Measurements from ENCODE around the gene PTPRZ1. TPM values are rescaled to one million over a fixed set of nuclear protein-coding genes. Genes with fewer than 3 reads are reported as not detected.

PTPRZ1 gene
- total RNA-seq, 1 donor from 2014 or later = 154 TPM

GRCh38 chr7:121862591-121862990, 10.4 kb upstream of the PTPRZ1 start:
- H2AFZ ChIP-seq (replicated peaks) = no peak overlapping the region

GRCh38 chr7:121871188-121871587, 1.8 kb upstream of the PTPRZ1 start:
- H3K27me3 ChIP-seq = no peaks in the 10 kb centered on the region
- peak overlapping the region; percentile 3 for H3K4me3 Mint-ChIP-seq

More at GRCh38 chr7:121862591-121862990, 10.4 kb upstream of the PTPRZ1 start:
- H3K9ac ChIP-seq = no peak overlapping the region
- no peaks in the 10 kb centered on the region for H3K79me2 ChIP-seq (ENCODE audit: low read depth)
- no peak for DNase-seq (ENCODE audit: low spot score)
- H3K27me3 ChIP-seq = no peaks in the 10 kb centered on the region
- Mint-ChIP-seq H3K4me3 (no peak overlapping the region), H3K36me3 (no peaks in the 10 kb centered on the region), H3K27ac (no peak overlapping the region), H3K4me1 (peaks cover 12% of the 10 kb centered on the region), H3K27me3 (ENCODE audit: insufficient read depth, low read depth) (peaks cover 2% of the 10 kb centered on the region), H3K9me3 (peaks cover 11% of the 10 kb centered on the region)
- H3K4me2 ChIP-seq = no peak overlapping the region
- no peaks in the 10 kb centered on the region for H4K20me1 ChIP-seq (ENCODE audit: low read depth)
- TF ChIP-seq CTCF (IDR thresholded peaks at IDR 0.05) = no peak
- no peak for TF ChIP-seq EZH2 (IDR thresholded peaks at IDR 0.05)
- no peak for TF ChIP-seq EZH2phosphoT487 (IDR thresholded peaks at IDR 0.05)
- H3K36me3 ChIP-seq = no peaks in the 10 kb centered on the region
- no peaks in the 10 kb centered on the region for H3F3A ChIP-seq (ENCODE audit: low read depth)
- H3K4me1 ChIP-seq = no peaks in the 10 kb centered on the region
- H3K27ac ChIP-seq = no peak overlapping the region
- no peaks in the 10 kb centered on the region for H3K9me3 ChIP-seq (ENCODE audit: low read depth)
- no peak overlapping the region for H3K4me3 ChIP-seq

GRCh38 chr7:121873289-121874194, 581 bp downstream of the PTPRZ1 start:
- H3K27me3 Mint-ChIP-seq (ENCODE audit: insufficient read depth, low read depth) = peaks cover 2% of the 10 kb centered on the region
- Histone ChIP-seq H3K27me3 (no peaks in the 10 kb centered on the region), H3K9ac (peak overlapping the region; percentile 74)

More at GRCh38 chr7:121871188-121871587, 1.8 kb upstream of the PTPRZ1 start:
- H3K4me1 ChIP-seq = peaks cover 44% of the 10 kb centered on the region
- H2AFZ ChIP-seq (replicated peaks) = no peak overlapping the region
- Mint-ChIP-seq H3K27ac (peak overlapping the region; percentile 3), H3K36me3 (peaks cover 5% of the 10 kb centered on the region), H3K27me3 (ENCODE audit: insufficient read depth, low read depth) (peaks cover 4% of the 10 kb centered on the region), H3K9me3 (peaks cover 12% of the 10 kb centered on the region), H3K4me1 (peaks cover 33% of the 10 kb centered on the region)
- peaks cover 26% of the 10 kb centered on the region for H3F3A ChIP-seq (ENCODE audit: low read depth)
- no peaks in the 10 kb centered on the region for H3K36me3 ChIP-seq
- H3K27ac ChIP-seq = no peak overlapping the region
- H3K79me2 ChIP-seq (ENCODE audit: low read depth) = peaks cover 30% of the 10 kb centered on the region
- no peak for DNase-seq (ENCODE audit: low spot score)
- no peaks in the 10 kb centered on the region for H3K9me3 ChIP-seq (ENCODE audit: low read depth)
- H3K9ac ChIP-seq = no peak overlapping the region
- H4K20me1 ChIP-seq (ENCODE audit: low read depth) = peaks cover 3% of the 10 kb centered on the region
- no peak for TF ChIP-seq EZH2phosphoT487 (IDR thresholded peaks at IDR 0.05)
- TF ChIP-seq CTCF (IDR thresholded peaks at IDR 0.05) = no peak
- TF ChIP-seq EZH2 (IDR thresholded peaks at IDR 0.05) = no peak
- H3K4me3 ChIP-seq = no peak overlapping the region
- H3K4me2 ChIP-seq = no peak overlapping the region

More at GRCh38 chr7:121873289-121874194, 581 bp downstream of the PTPRZ1 start:
- peaks cover 21% of the 10 kb centered on the region for H3K9me3 Mint-ChIP-seq
- H3K4me3 Mint-ChIP-seq = peak overlapping the region; percentile 96
- peak overlapping the region; percentile 94 for H3K27ac ChIP-seq
- peak overlapping the region; percentile 69 for H2AFZ ChIP-seq (replicated peaks)
- peaks cover 33% of the 10 kb centered on the region for H3K4me1 Mint-ChIP-seq
- peaks cover 23% of the 10 kb centered on the region for H3K36me3 Mint-ChIP-seq
- H4K20me1 ChIP-seq (ENCODE audit: low read depth) = peaks cover 13% of the 10 kb centered on the region
- H3K9me3 ChIP-seq (ENCODE audit: low read depth) = no peaks in the 10 kb centered on the region
- TF ChIP-seq EZH2 (IDR thresholded peaks at IDR 0.05) (no peak), CTCF (IDR thresholded peaks at IDR 0.05) (no peak), EZH2phosphoT487 (IDR thresholded peaks at IDR 0.05) (no peak)
- peaks cover 54% of the 10 kb centered on the region for H3K79me2 ChIP-seq (ENCODE audit: low read depth)
- H3K36me3 ChIP-seq = no peaks in the 10 kb centered on the region
- H3F3A ChIP-seq (ENCODE audit: low read depth) = peaks cover 34% of the 10 kb centered on the region
- DNase-seq (ENCODE audit: low spot score) = peak; percentile 80
- H3K27ac Mint-ChIP-seq = peak overlapping the region; percentile 98
- H3K4me2 ChIP-seq = peak overlapping the region; percentile 99
- H3K4me1 ChIP-seq = peaks cover 60% of the 10 kb centered on the region
- peak overlapping the region; percentile 81 for H3K4me3 ChIP-seq
